ENCODE results near the gene COL7A1. TPM values are rescaled to one million over a fixed set of nuclear protein-coding genes. Genes with fewer than 3 reads are reported as not detected.

Gene COL7A1
- total and polyA plus RNA-seq, 2 experiments from 2014 or later, result 4.0 to 7.9 TPM

DNA sequence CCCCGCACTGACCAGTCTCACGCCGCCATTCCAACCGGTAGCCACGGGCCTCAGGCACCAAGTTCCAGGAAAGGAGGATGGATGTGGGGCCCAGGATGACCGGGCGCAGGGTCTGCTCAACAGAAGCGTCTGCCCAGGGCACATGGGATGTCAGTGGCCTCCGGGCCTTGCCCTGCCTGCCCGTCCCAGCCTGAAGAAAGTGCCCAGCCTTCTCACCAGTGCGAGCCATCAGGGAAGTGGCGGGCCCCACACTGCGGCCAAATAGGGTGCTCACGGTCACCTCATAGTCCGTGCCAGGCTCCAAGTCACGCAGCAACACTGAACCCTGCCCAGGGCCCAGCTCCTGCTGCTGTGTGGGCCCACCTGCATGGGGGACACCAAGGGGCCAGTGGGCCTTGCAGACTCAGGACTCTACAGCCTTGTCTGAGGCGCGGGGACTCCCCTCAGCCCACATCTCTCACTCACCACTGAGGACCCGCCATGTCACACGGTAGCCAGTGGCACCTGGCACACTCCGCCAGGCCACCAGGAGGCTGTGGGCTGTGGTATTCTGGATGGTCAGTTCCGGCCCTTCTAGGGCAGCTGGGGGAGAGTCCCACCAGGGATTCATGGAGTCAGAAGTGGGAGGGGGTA lies 3.1 kb downstream of the COL7A1 start:
- no peak overlapping the region for H3K27ac ChIP-seq (ENCODE audit: low read depth)
- H3K27ac Mint-ChIP-seq, result no peak overlapping the region
- no peaks in the 10 kb centered on the region for H4K20me1 ChIP-seq (replicated peaks; ENCODE audit: insufficient read depth)
- no peaks in the 10 kb centered on the region for H3K36me3 ChIP-seq (ENCODE audit: insufficient read depth)
- ATAC-seq, result no peak
- TF ChIP-seq NANOG (IDR thresholded peaks at IDR 0.05; ENCODE audit: borderline replicate concordance) (no peak), JUNB (IDR thresholded peaks at IDR 0.05; ENCODE audit: unreplicated experiment) (no peak), EZH2phosphoT487 (IDR thresholded peaks at IDR 0.05; ENCODE audit: unreplicated experiment) (no peak), CREB1 (CRISPR knock-in tag; IDR thresholded peaks at IDR 0.05; ENCODE audit: low read depth) (no peak)
- TF ChIP-seq, protein P1, sequence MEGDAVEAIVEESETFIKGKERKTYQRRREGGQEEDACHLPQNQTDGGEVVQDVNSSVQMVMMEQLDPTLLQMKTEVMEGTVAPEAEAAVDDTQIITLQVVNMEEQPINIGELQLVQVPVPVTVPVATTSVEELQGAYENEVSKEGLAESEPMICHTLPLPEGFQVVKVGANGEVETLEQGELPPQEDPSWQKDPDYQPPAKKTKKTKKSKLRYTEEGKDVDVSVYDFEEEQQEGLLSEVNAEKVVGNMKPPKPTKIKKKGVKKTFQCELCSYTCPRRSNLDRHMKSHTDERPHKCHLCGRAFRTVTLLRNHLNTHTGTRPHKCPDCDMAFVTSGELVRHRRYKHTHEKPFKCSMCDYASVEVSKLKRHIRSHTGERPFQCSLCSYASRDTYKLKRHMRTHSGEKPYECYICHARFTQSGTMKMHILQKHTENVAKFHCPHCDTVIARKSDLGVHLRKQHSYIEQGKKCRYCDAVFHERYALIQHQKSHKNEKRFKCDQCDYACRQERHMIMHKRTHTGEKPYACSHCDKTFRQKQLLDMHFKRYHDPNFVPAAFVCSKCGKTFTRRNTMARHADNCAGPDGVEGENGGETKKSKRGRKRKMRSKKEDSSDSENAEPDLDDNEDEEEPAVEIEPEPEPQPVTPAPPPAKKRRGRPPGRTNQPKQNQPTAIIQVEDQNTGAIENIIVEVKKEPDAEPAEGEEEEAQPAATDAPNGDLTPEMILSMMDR (conservative IDR thresholded peaks at IDR 0.05; ENCODE audit: low read depth in 2 of 2), result no peak
- TF ChIP-seq, protein P2, sequence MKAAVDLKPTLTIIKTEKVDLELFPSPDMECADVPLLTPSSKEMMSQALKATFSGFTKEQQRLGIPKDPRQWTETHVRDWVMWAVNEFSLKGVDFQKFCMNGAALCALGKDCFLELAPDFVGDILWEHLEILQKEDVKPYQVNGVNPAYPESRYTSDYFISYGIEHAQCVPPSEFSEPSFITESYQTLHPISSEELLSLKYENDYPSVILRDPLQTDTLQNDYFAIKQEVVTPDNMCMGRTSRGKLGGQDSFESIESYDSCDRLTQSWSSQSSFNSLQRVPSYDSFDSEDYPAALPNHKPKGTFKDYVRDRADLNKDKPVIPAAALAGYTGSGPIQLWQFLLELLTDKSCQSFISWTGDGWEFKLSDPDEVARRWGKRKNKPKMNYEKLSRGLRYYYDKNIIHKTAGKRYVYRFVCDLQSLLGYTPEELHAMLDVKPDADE (IDR thresholded peaks at IDR 0.05), result no peak
- H3K27me3 Mint-ChIP-seq (ENCODE audit: insufficient read depth, low read depth, poor library complexity), result peaks cover 22% of the 10 kb centered on the region
- no peak overlapping the region for H2AFZ ChIP-seq
- no peak for DNase-seq (ENCODE audit: low spot score)
- H3F3A ChIP-seq (replicated peaks; ENCODE audit: low read depth), result 0 out of 2 replicates have a peak, but pooled peaks cover 7% of the 10 kb centered on the region
- no peak overlapping the region for H3K4me3 ChIP-seq
- H3K79me2 ChIP-seq (replicated peaks; ENCODE audit: insufficient read depth), result no peaks in the 10 kb centered on the region
- peaks cover 17% of the 10 kb centered on the region; the same call in 1 of the 2 replicates for H3K4me1 ChIP-seq (ENCODE audit: insufficient read depth)
- H3K36me3 Mint-ChIP-seq (ENCODE audit: low read depth), result no peaks in the 10 kb centered on the region; the same call in 2 of the 3 replicates
- no peaks in the 10 kb centered on the region for H3K9me2 ChIP-seq (ENCODE audit: insufficient read depth)
- H3K27me3 ChIP-seq (ENCODE audit: insufficient read depth), result peaks cover 11% of the 10 kb centered on the region; the same call in 1 of the 2 replicates
- H3K4me2 ChIP-seq, result no peak overlapping the region
- H3K4me3 Mint-ChIP-seq, result no peak overlapping the region
- peaks cover 21% of the 10 kb centered on the region for H3K4me1 Mint-ChIP-seq
- no peaks in the 10 kb centered on the region for H3K9me3 Mint-ChIP-seq

DNA sequence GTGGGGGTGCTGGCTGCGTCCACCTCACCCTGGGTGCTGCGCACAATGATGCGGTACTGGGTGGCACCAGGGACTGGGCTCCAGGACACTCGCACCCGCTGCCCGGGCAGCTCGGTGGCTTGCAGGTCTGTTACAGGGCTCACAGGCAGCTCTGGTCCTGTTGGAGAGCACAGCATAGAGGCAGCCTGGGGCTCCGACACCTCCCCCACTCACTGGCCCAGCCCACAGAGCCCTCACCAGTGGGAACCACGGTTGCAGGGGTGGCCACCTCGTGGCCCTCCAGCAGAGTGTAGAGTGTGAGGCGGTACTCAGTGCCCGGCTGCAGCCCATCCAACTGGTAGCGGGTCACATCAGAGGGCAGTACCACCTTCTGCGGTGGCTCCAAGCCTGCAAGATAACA lies 3.7 kb downstream of the COL7A1 start:
- H3K27ac Mint-ChIP-seq, result no peak overlapping the region
- H4K20me1 ChIP-seq (replicated peaks; ENCODE audit: insufficient read depth), result no peaks in the 10 kb centered on the region
- peaks cover 17% of the 10 kb centered on the region; the same call in 1 of the 2 replicates for H3K4me1 ChIP-seq (ENCODE audit: insufficient read depth)
- no peaks in the 10 kb centered on the region; the same call in 2 of the 3 replicates for H3K36me3 Mint-ChIP-seq (ENCODE audit: low read depth)
- H3K36me3 ChIP-seq (ENCODE audit: insufficient read depth), result no peaks in the 10 kb centered on the region
- H3K4me1 Mint-ChIP-seq, result peaks cover 21% of the 10 kb centered on the region
- ATAC-seq, result no peak
- H3K4me3 Mint-ChIP-seq, result no peak overlapping the region
- no peak for DNase-seq (ENCODE audit: low spot score)
- 0 out of 2 replicates have a peak, but pooled peaks cover 7% of the 10 kb centered on the region for H3F3A ChIP-seq (replicated peaks; ENCODE audit: low read depth)
- H3K27ac ChIP-seq (ENCODE audit: low read depth), result no peak overlapping the region
- H3K4me3 ChIP-seq, result no peak overlapping the region
- H2AFZ ChIP-seq, result no peak overlapping the region
- no peak overlapping the region for H3K4me2 ChIP-seq
- H3K79me2 ChIP-seq (replicated peaks; ENCODE audit: insufficient read depth), result no peaks in the 10 kb centered on the region
- H3K27me3 ChIP-seq (ENCODE audit: insufficient read depth), result peaks cover 11% of the 10 kb centered on the region; the same call in 1 of the 2 replicates
- TF ChIP-seq, protein P3, sequence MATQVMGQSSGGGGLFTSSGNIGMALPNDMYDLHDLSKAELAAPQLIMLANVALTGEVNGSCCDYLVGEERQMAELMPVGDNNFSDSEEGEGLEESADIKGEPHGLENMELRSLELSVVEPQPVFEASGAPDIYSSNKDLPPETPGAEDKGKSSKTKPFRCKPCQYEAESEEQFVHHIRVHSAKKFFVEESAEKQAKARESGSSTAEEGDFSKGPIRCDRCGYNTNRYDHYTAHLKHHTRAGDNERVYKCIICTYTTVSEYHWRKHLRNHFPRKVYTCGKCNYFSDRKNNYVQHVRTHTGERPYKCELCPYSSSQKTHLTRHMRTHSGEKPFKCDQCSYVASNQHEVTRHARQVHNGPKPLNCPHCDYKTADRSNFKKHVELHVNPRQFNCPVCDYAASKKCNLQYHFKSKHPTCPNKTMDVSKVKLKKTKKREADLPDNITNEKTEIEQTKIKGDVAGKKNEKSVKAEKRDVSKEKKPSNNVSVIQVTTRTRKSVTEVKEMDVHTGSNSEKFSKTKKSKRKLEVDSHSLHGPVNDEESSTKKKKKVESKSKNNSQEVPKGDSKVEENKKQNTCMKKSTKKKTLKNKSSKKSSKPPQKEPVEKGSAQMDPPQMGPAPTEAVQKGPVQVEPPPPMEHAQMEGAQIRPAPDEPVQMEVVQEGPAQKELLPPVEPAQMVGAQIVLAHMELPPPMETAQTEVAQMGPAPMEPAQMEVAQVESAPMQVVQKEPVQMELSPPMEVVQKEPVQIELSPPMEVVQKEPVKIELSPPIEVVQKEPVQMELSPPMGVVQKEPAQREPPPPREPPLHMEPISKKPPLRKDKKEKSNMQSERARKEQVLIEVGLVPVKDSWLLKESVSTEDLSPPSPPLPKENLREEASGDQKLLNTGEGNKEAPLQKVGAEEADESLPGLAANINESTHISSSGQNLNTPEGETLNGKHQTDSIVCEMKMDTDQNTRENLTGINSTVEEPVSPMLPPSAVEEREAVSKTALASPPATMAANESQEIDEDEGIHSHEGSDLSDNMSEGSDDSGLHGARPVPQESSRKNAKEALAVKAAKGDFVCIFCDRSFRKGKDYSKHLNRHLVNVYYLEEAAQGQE (IDR thresholded peaks at IDR 0.05; ENCODE audit: unreplicated experiment), result no peak
- TF ChIP-seq CREB1 (CRISPR knock-in tag; IDR thresholded peaks at IDR 0.05; ENCODE audit: low read depth), result no peak
- no peak for TF ChIP-seq POLR2AphosphoS5 (IDR thresholded peaks at IDR 0.05; ENCODE audit: low read depth)
- TF ChIP-seq JUNB (IDR thresholded peaks at IDR 0.05; ENCODE audit: unreplicated experiment), result no peak
- no peak for TF ChIP-seq EZH2phosphoT487 (IDR thresholded peaks at IDR 0.05; ENCODE audit: unreplicated experiment)
- no peak for TF ChIP-seq EZH2 (IDR thresholded peaks at IDR 0.05; ENCODE audit: low read depth, unreplicated experiment)
- TF ChIP-seq STAT1 (IDR thresholded peaks at IDR 0.05; ENCODE audit: unreplicated experiment), result no peak
- H3K9me2 ChIP-seq (ENCODE audit: insufficient read depth), result no peaks in the 10 kb centered on the region
- H3K9me3 Mint-ChIP-seq, result no peaks in the 10 kb centered on the region; the same call in 2 of the 3 replicates
- peaks cover 22% of the 10 kb centered on the region for H3K27me3 Mint-ChIP-seq (ENCODE audit: insufficient read depth, low read depth, poor library complexity)
